ENCODE measurements around the gene GALM.

The GALM gene

GRCh38 chr2:38650012-38650411 is 15.9 kb upstream of the GALM start:
- Histone ChIP-seq H3K36me3 (ENCODE audit: control insufficient read depth in 2 of 2, insufficient read depth in 2 of 2, low read length in 2 of 2) (no peaks in the 10 kb centered on the region), H3K4me3 (ENCODE audit: low read length in 2 of 2) (no peak overlapping the region), H3K9me3 (ENCODE audit: control insufficient read depth in 2 of 2, low read length in 2 of 2) (no peaks in the 10 kb centered on the region), H3K27me3 (ENCODE audit: control insufficient read depth in 1 of 2, insufficient read depth in 2 of 2, low read length in 2 of 2) (no peaks in the 10 kb centered on the region), H3K27ac (ENCODE audit: low read length) (no peak overlapping the region), H3K4me1 (ENCODE audit: control insufficient read depth, insufficient read depth, low read length) (no peaks in the 10 kb centered on the region), H3K9ac (ENCODE audit: low read length in 2 of 2) (no peak overlapping the region)

GRCh38 chr2:38650717-38651116 is 15.2 kb upstream of the GALM start:
- Histone ChIP-seq H3K27ac (ENCODE audit: low read length) (no peak overlapping the region), H3K36me3 (ENCODE audit: control insufficient read depth in 2 of 2, insufficient read depth in 2 of 2, low read length in 2 of 2) (no peaks in the 10 kb centered on the region), H3K4me1 (ENCODE audit: control insufficient read depth, insufficient read depth, low read length) (no peaks in the 10 kb centered on the region), H3K9me3 (ENCODE audit: control insufficient read depth in 2 of 2, low read length in 2 of 2) (no peaks in the 10 kb centered on the region), H3K9ac (ENCODE audit: low read length in 2 of 2) (no peak overlapping the region), H3K27me3 (ENCODE audit: control insufficient read depth in 1 of 2, insufficient read depth in 2 of 2, low read length in 2 of 2) (no peaks in the 10 kb centered on the region), H3K4me3 (ENCODE audit: low read length in 2 of 2) (no peak overlapping the region)

- Histone ChIP-seq H3K36me3 (ENCODE audit: control insufficient read depth in 2 of 2, insufficient read depth in 2 of 2, low read length in 2 of 2) (no peaks in the 10 kb centered on the region), H3K9me3 (ENCODE audit: control insufficient read depth in 2 of 2, low read length in 2 of 2) (no peaks in the 10 kb centered on the region), H3K27me3 (ENCODE audit: control insufficient read depth in 1 of 2, insufficient read depth in 2 of 2, low read length in 2 of 2) (no peaks in the 10 kb centered on the region), H3K27ac (ENCODE audit: low read length) (no peak overlapping the region), H3K4me1 (ENCODE audit: control insufficient read depth, insufficient read depth, low read length) (no peaks in the 10 kb centered on the region), H3K4me3 (ENCODE audit: low read length in 2 of 2) (no peak overlapping the region), H3K9ac (ENCODE audit: low read length in 2 of 2) (no peak overlapping the region)
Measured at GRCh38 chr2:38652431-38653273, 13.3 kb upstream of the GALM start.

- Histone ChIP-seq H3K4me3 (ENCODE audit: low read length in 2 of 2) (no peak overlapping the region), H3K9ac (ENCODE audit: low read length in 2 of 2) (no peak overlapping the region), H3K36me3 (ENCODE audit: control insufficient read depth in 2 of 2, insufficient read depth in 2 of 2, low read length in 2 of 2) (no peaks in the 10 kb centered on the region), H3K27ac (ENCODE audit: low read length) (no peak overlapping the region), H3K27me3 (ENCODE audit: control insufficient read depth in 1 of 2, insufficient read depth in 2 of 2, low read length in 2 of 2) (no peaks in the 10 kb centered on the region), H3K9me3 (ENCODE audit: control insufficient read depth in 2 of 2, low read length in 2 of 2) (no peaks in the 10 kb centered on the region), H3K4me1 (ENCODE audit: control insufficient read depth, insufficient read depth, low read length) (no peaks in the 10 kb centered on the region)
Measured at GRCh38 chr2:38653380-38653714, 12.6 kb upstream of the GALM start.

- Histone ChIP-seq H3K9me3 (ENCODE audit: control insufficient read depth in 2 of 2, low read length in 2 of 2) (no peaks in the 10 kb centered on the region), H3K27me3 (ENCODE audit: control insufficient read depth in 1 of 2, insufficient read depth in 2 of 2, low read length in 2 of 2) (no peaks in the 10 kb centered on the region), H3K36me3 (ENCODE audit: control insufficient read depth in 2 of 2, insufficient read depth in 2 of 2, low read length in 2 of 2) (no peaks in the 10 kb centered on the region), H3K4me3 (ENCODE audit: low read length in 2 of 2) (no peak overlapping the region), H3K9ac (ENCODE audit: low read length in 2 of 2) (no peak overlapping the region), H3K27ac (ENCODE audit: low read length) (no peak overlapping the region), H3K4me1 (ENCODE audit: control insufficient read depth, insufficient read depth, low read length) (no peaks in the 10 kb centered on the region)
Measured at GRCh38 chr2:38653715-38654527, 12.0 kb upstream of the GALM start.

- no peak overlapping the region for H3K4me3 ChIP-seq (ENCODE audit: low read length in 2 of 2)
- H3K9ac ChIP-seq (ENCODE audit: low read length in 2 of 2): no peak overlapping the region
- H3K27ac ChIP-seq (ENCODE audit: low read length): no peak overlapping the region
- no peaks in the 10 kb centered on the region for H3K9me3 ChIP-seq (ENCODE audit: control insufficient read depth in 2 of 2, low read length in 2 of 2)
- no peaks in the 10 kb centered on the region for H3K36me3 ChIP-seq (ENCODE audit: control insufficient read depth in 2 of 2, insufficient read depth in 2 of 2, low read length in 2 of 2)
- no peaks in the 10 kb centered on the region for H3K4me1 ChIP-seq (ENCODE audit: control insufficient read depth, insufficient read depth, low read length)
- H3K27me3 ChIP-seq (ENCODE audit: control insufficient read depth in 1 of 2, insufficient read depth in 2 of 2, low read length in 2 of 2): no peaks in the 10 kb centered on the region
Measured at GRCh38 chr2:38654528-38655381, 11.2 kb upstream of the GALM start.

- Histone ChIP-seq H3K9me3 (ENCODE audit: control insufficient read depth in 2 of 2, low read length in 2 of 2) (no peaks in the 10 kb centered on the region), H3K27me3 (ENCODE audit: control insufficient read depth in 1 of 2, insufficient read depth in 2 of 2, low read length in 2 of 2) (no peaks in the 10 kb centered on the region), H3K36me3 (ENCODE audit: control insufficient read depth in 2 of 2, insufficient read depth in 2 of 2, low read length in 2 of 2) (no peaks in the 10 kb centered on the region), H3K27ac (ENCODE audit: low read length) (no peak overlapping the region), H3K4me3 (ENCODE audit: low read length in 2 of 2) (no peak overlapping the region), H3K9ac (ENCODE audit: low read length in 2 of 2) (no peak overlapping the region), H3K4me1 (ENCODE audit: control insufficient read depth, insufficient read depth, low read length) (no peaks in the 10 kb centered on the region)
Measured at GRCh38 chr2:38655441-38655840, 10.5 kb upstream of the GALM start.

- no peak overlapping the region for H3K9ac ChIP-seq (ENCODE audit: low read length in 2 of 2)
- no peaks in the 10 kb centered on the region for H3K36me3 ChIP-seq (ENCODE audit: control insufficient read depth in 2 of 2, insufficient read depth in 2 of 2, low read length in 2 of 2)
- no peak overlapping the region for H3K27ac ChIP-seq (ENCODE audit: low read length)
- H3K27me3 ChIP-seq (ENCODE audit: control insufficient read depth in 1 of 2, insufficient read depth in 2 of 2, low read length in 2 of 2): no peaks in the 10 kb centered on the region
- H3K9me3 ChIP-seq (ENCODE audit: control insufficient read depth in 2 of 2, low read length in 2 of 2): no peaks in the 10 kb centered on the region
- H3K4me1 ChIP-seq (ENCODE audit: control insufficient read depth, insufficient read depth, low read length): no peaks in the 10 kb centered on the region
- no peak overlapping the region for H3K4me3 ChIP-seq (ENCODE audit: low read length in 2 of 2)
Measured at GRCh38 chr2:38656866-38657480, 8.9 kb upstream of the GALM start.

- H3K27me3 ChIP-seq (ENCODE audit: control insufficient read depth in 1 of 2, insufficient read depth in 2 of 2, low read length in 2 of 2): no peaks in the 10 kb centered on the region
- H3K9me3 ChIP-seq (ENCODE audit: control insufficient read depth in 2 of 2, low read length in 2 of 2): no peaks in the 10 kb centered on the region
- H3K9ac ChIP-seq (ENCODE audit: low read length in 2 of 2): no peak overlapping the region
- no peaks in the 10 kb centered on the region for H3K4me1 ChIP-seq (ENCODE audit: control insufficient read depth, insufficient read depth, low read length)
- no peak overlapping the region for H3K27ac ChIP-seq (ENCODE audit: low read length)
- H3K36me3 ChIP-seq (ENCODE audit: control insufficient read depth in 2 of 2, insufficient read depth in 2 of 2, low read length in 2 of 2): no peaks in the 10 kb centered on the region
- no peak overlapping the region for H3K4me3 ChIP-seq (ENCODE audit: low read length in 2 of 2)
Measured at GRCh38 chr2:38658613-38659012, 7.3 kb upstream of the GALM start.

- Histone ChIP-seq H3K4me1 (ENCODE audit: control insufficient read depth, insufficient read depth, low read length) (no peaks in the 10 kb centered on the region), H3K9ac (ENCODE audit: low read length in 2 of 2) (no peak overlapping the region), H3K27ac (ENCODE audit: low read length) (no peak overlapping the region), H3K36me3 (ENCODE audit: control insufficient read depth in 2 of 2, insufficient read depth in 2 of 2, low read length in 2 of 2) (no peaks in the 10 kb centered on the region), H3K27me3 (ENCODE audit: control insufficient read depth in 1 of 2, insufficient read depth in 2 of 2, low read length in 2 of 2) (no peaks in the 10 kb centered on the region), H3K4me3 (ENCODE audit: low read length in 2 of 2) (no peak overlapping the region), H3K9me3 (ENCODE audit: control insufficient read depth in 2 of 2, low read length in 2 of 2) (no peaks in the 10 kb centered on the region)
Measured at GRCh38 chr2:38659115-38659514, 6.8 kb upstream of the GALM start.
